Measurements from ENCODE around the gene ACTC1.

ACTC1 gene

GRCh38 chr15:34794590-34795206 lies 651 bp downstream of the ACTC1 start:
- no peak overlapping the region for H3K23ac ChIP-seq (ENCODE audit: low read length)
- H3K4ac ChIP-seq (ENCODE audit: low read depth, low read length), result peak overlapping the region; percentile 83
- H3K27me3 ChIP-seq (ENCODE audit: insufficient read depth, low read length, poor library complexity), result no peaks in the 10 kb centered on the region
- peak overlapping the region; percentile 15 for H3K27ac ChIP-seq (ENCODE audit: low read depth, low read length)
- H3K56ac ChIP-seq (ENCODE audit: low read length), result peak overlapping the region; percentile 61
- H2BK120ac ChIP-seq (ENCODE audit: low read depth, low read length), result no peak overlapping the region
- peak overlapping the region; percentile 35 for H3K4me2 ChIP-seq (ENCODE audit: low read length)
- peak overlapping the region; percentile 35 for H3K18ac ChIP-seq (ENCODE audit: low read length)
- no CpG with 5 or more reads among the region's 33 CpGs for WGBS (ENCODE audit: extremely low coverage, insufficient coverage, low lambda C conversion rate)
- no peak overlapping the region for H2BK5ac ChIP-seq (ENCODE audit: low read length)
- no peak overlapping the region for H4K8ac ChIP-seq (ENCODE audit: low read depth, low read length)
- H3K4me1 ChIP-seq (ENCODE audit: control insufficient read depth, low read depth, low read length), result peaks cover 8% of the 10 kb centered on the region
- no peak overlapping the region for H2AK5ac ChIP-seq (ENCODE audit: low read length)
- H3K9ac ChIP-seq (ENCODE audit: low read length), result peak overlapping the region; percentile 66
- H3K79me1 ChIP-seq (ENCODE audit: low read length), result peaks cover 2% of the 10 kb centered on the region
- peaks cover 2% of the 10 kb centered on the region for H3K36me3 ChIP-seq (ENCODE audit: control insufficient read depth, insufficient read depth, low read length)
- H3K79me2 ChIP-seq (ENCODE audit: control insufficient read depth, insufficient read depth, low read length), result peaks cover 3% of the 10 kb centered on the region
- no peak overlapping the region for H4K5ac ChIP-seq (ENCODE audit: low read length)
- H2BK15ac ChIP-seq (replicated peaks; ENCODE audit: low read depth), result no peak overlapping the region
- no peak for DNase-seq
- H3K4me3 ChIP-seq (ENCODE audit: low read length), result peak overlapping the region; percentile 4

- Histone ChIP-seq H3K79me1 (ENCODE audit: low read length) (peaks cover 2% of the 10 kb centered on the region), H3K79me2 (ENCODE audit: control insufficient read depth, insufficient read depth, low read length) (peaks cover 3% of the 10 kb centered on the region), H3K27me3 (ENCODE audit: insufficient read depth, low read length, poor library complexity) (no peaks in the 10 kb centered on the region), H3K4ac (ENCODE audit: low read depth, low read length) (no peak overlapping the region), H2BK5ac (ENCODE audit: low read length) (no peak overlapping the region), H2BK120ac (ENCODE audit: low read depth, low read length) (no peak overlapping the region), H3K23ac (ENCODE audit: low read length) (no peak overlapping the region), H4K5ac (ENCODE audit: low read length) (no peak overlapping the region), H4K8ac (ENCODE audit: low read depth, low read length) (no peak overlapping the region), H3K4me2 (ENCODE audit: low read length) (no peak overlapping the region), H3K4me1 (ENCODE audit: control insufficient read depth, low read depth, low read length) (peaks cover 3% of the 10 kb centered on the region), H3K4me3 (ENCODE audit: low read length) (no peak overlapping the region), H3K36me3 (ENCODE audit: control insufficient read depth, insufficient read depth, low read length) (peaks cover 2% of the 10 kb centered on the region), H3K56ac (ENCODE audit: low read length) (no peak overlapping the region), H3K27ac (ENCODE audit: low read depth, low read length) (no peak overlapping the region), H3K18ac (ENCODE audit: low read length) (no peak overlapping the region), H2AK5ac (ENCODE audit: low read length) (no peak overlapping the region), H2BK15ac (replicated peaks; ENCODE audit: low read depth) (no peak overlapping the region), H3K9ac (ENCODE audit: low read length) (no peak overlapping the region)
- WGBS (ENCODE audit: extremely low coverage, insufficient coverage, low lambda C conversion rate), result no CpG with 5 or more reads among the region's 2 CpGs
- DNase-seq, result peak; percentile 34
Observed at GRCh38 chr15:34793901-34794300, 1.4 kb downstream of the ACTC1 start.

- Histone ChIP-seq H4K8ac (ENCODE audit: low read depth, low read length) (no peak overlapping the region), H3K9ac (ENCODE audit: low read length) (no peak overlapping the region), H3K36me3 (ENCODE audit: control insufficient read depth, insufficient read depth, low read length) (peaks cover 2% of the 10 kb centered on the region), H3K23ac (ENCODE audit: low read length) (no peak overlapping the region), H2AK5ac (ENCODE audit: low read length) (no peak overlapping the region), H3K4me1 (ENCODE audit: control insufficient read depth, low read depth, low read length) (peaks cover 3% of the 10 kb centered on the region), H3K4me2 (ENCODE audit: low read length) (no peak overlapping the region), H3K56ac (ENCODE audit: low read length) (no peak overlapping the region), H4K5ac (ENCODE audit: low read length) (no peak overlapping the region), H2BK15ac (replicated peaks; ENCODE audit: low read depth) (no peak overlapping the region), H2BK120ac (ENCODE audit: low read depth, low read length) (no peak overlapping the region), H2BK5ac (ENCODE audit: low read length) (no peak overlapping the region), H3K27me3 (ENCODE audit: insufficient read depth, low read length, poor library complexity) (no peaks in the 10 kb centered on the region), H3K18ac (ENCODE audit: low read length) (no peak overlapping the region), H3K79me1 (ENCODE audit: low read length) (peaks cover 2% of the 10 kb centered on the region), H3K4me3 (ENCODE audit: low read length) (no peak overlapping the region), H3K27ac (ENCODE audit: low read depth, low read length) (no peak overlapping the region), H3K4ac (ENCODE audit: low read depth, low read length) (no peak overlapping the region), H3K79me2 (ENCODE audit: control insufficient read depth, insufficient read depth, low read length) (peaks cover 3% of the 10 kb centered on the region)
- no CpG with 5 or more reads among the region's 9 CpGs for WGBS (ENCODE audit: extremely low coverage, insufficient coverage, low lambda C conversion rate)
- no peak for DNase-seq
Observed at GRCh38 chr15:34793071-34793470, 2.3 kb downstream of the ACTC1 start.

- Histone ChIP-seq H2AK5ac (ENCODE audit: low read length) (no peak overlapping the region), H3K4ac (ENCODE audit: low read depth, low read length) (no peak overlapping the region), H3K4me2 (ENCODE audit: low read length) (no peak overlapping the region), H4K5ac (ENCODE audit: low read length) (no peak overlapping the region), H3K18ac (ENCODE audit: low read length) (no peak overlapping the region), H3K27ac (ENCODE audit: low read depth, low read length) (no peak overlapping the region), H4K8ac (ENCODE audit: low read depth, low read length) (no peak overlapping the region), H2BK15ac (replicated peaks; ENCODE audit: low read depth) (no peak overlapping the region), H3K9ac (ENCODE audit: low read length) (no peak overlapping the region), H2BK120ac (ENCODE audit: low read depth, low read length) (no peak overlapping the region), H3K36me3 (ENCODE audit: control insufficient read depth, insufficient read depth, low read length) (peaks cover 2% of the 10 kb centered on the region), H3K4me3 (ENCODE audit: low read length) (no peak overlapping the region), H3K79me1 (ENCODE audit: low read length) (peaks cover 2% of the 10 kb centered on the region), H3K79me2 (ENCODE audit: control insufficient read depth, insufficient read depth, low read length) (peaks cover 3% of the 10 kb centered on the region), H3K56ac (ENCODE audit: low read length) (no peak overlapping the region), H3K27me3 (ENCODE audit: insufficient read depth, low read length, poor library complexity) (no peaks in the 10 kb centered on the region), H2BK5ac (ENCODE audit: low read length) (no peak overlapping the region), H3K4me1 (ENCODE audit: control insufficient read depth, low read depth, low read length) (peaks cover 3% of the 10 kb centered on the region), H3K23ac (ENCODE audit: low read length) (no peak overlapping the region)
- no peak for DNase-seq
- no CpG with 5 or more reads among the region's 3 CpGs for WGBS (ENCODE audit: extremely low coverage, insufficient coverage, low lambda C conversion rate)
Observed at GRCh38 chr15:34791701-34792100, 3.6 kb downstream of the ACTC1 start.

GRCh38 chr15:34790121-34790520 lies 5.2 kb downstream of the ACTC1 start:
- Histone ChIP-seq H3K79me2 (ENCODE audit: control insufficient read depth, insufficient read depth, low read length) (peaks cover 3% of the 10 kb centered on the region), H3K4me1 (ENCODE audit: control insufficient read depth, low read depth, low read length) (no peaks in the 10 kb centered on the region), H3K56ac (ENCODE audit: low read length) (no peak overlapping the region), H3K79me1 (ENCODE audit: low read length) (peaks cover 2% of the 10 kb centered on the region), H3K27ac (ENCODE audit: low read depth, low read length) (no peak overlapping the region), H3K4me3 (ENCODE audit: low read length) (no peak overlapping the region), H2BK5ac (ENCODE audit: low read length) (no peak overlapping the region), H3K27me3 (ENCODE audit: insufficient read depth, low read length, poor library complexity) (no peaks in the 10 kb centered on the region), H2AK5ac (ENCODE audit: low read length) (no peak overlapping the region), H3K36me3 (ENCODE audit: control insufficient read depth, insufficient read depth, low read length) (peaks cover 2% of the 10 kb centered on the region), H3K9ac (ENCODE audit: low read length) (no peak overlapping the region), H2BK120ac (ENCODE audit: low read depth, low read length) (no peak overlapping the region), H3K18ac (ENCODE audit: low read length) (no peak overlapping the region), H3K4ac (ENCODE audit: low read depth, low read length) (no peak overlapping the region), H3K4me2 (ENCODE audit: low read length) (no peak overlapping the region), H3K23ac (ENCODE audit: low read length) (no peak overlapping the region), H4K5ac (ENCODE audit: low read length) (no peak overlapping the region), H2BK15ac (replicated peaks; ENCODE audit: low read depth) (no peak overlapping the region), H4K8ac (ENCODE audit: low read depth, low read length) (no peak overlapping the region)
- no peak for DNase-seq
- WGBS (ENCODE audit: extremely low coverage, insufficient coverage, low lambda C conversion rate), result no CpG with 5 or more reads among the region's 6 CpGs

- no peak overlapping the region for H3K23ac ChIP-seq (ENCODE audit: low read length)
- no peak overlapping the region for H3K27ac ChIP-seq (ENCODE audit: low read depth, low read length)
- no peaks in the 10 kb centered on the region for H3K27me3 ChIP-seq (ENCODE audit: insufficient read depth, low read length, poor library complexity)
- no peak overlapping the region for H2BK15ac ChIP-seq (replicated peaks; ENCODE audit: low read depth)
- no peaks in the 10 kb centered on the region for H3K4me1 ChIP-seq (ENCODE audit: control insufficient read depth, low read depth, low read length)
- H3K36me3 ChIP-seq (ENCODE audit: control insufficient read depth, insufficient read depth, low read length), result peaks cover 2% of the 10 kb centered on the region
- H3K4me2 ChIP-seq (ENCODE audit: low read length), result no peak overlapping the region
- DNase-seq, result peak; percentile 48
- H3K79me1 ChIP-seq (ENCODE audit: low read length), result peaks cover 2% of the 10 kb centered on the region
- no peak overlapping the region for H3K4me3 ChIP-seq (ENCODE audit: low read length)
- no peak overlapping the region for H3K56ac ChIP-seq (ENCODE audit: low read length)
- H2BK5ac ChIP-seq (ENCODE audit: low read length), result no peak overlapping the region
- H2BK120ac ChIP-seq (ENCODE audit: low read depth, low read length), result no peak overlapping the region
- no CpG with 5 or more reads among the region's 7 CpGs for WGBS (ENCODE audit: extremely low coverage, insufficient coverage, low lambda C conversion rate)
- no peak overlapping the region for H3K4ac ChIP-seq (ENCODE audit: low read depth, low read length)
- no peak overlapping the region for H4K8ac ChIP-seq (ENCODE audit: low read depth, low read length)
- peaks cover 3% of the 10 kb centered on the region for H3K79me2 ChIP-seq (ENCODE audit: control insufficient read depth, insufficient read depth, low read length)
- no peak overlapping the region for H3K9ac ChIP-seq (ENCODE audit: low read length)
- H2AK5ac ChIP-seq (ENCODE audit: low read length), result no peak overlapping the region
- H3K18ac ChIP-seq (ENCODE audit: low read length), result no peak overlapping the region
- H4K5ac ChIP-seq (ENCODE audit: low read length), result no peak overlapping the region
Observed at GRCh38 chr15:34789326-34789725, 6.0 kb downstream of the ACTC1 start.

Measured in mesendoderm (in vitro differentiated cells).